NCI-H1694 (cell line): ENCODE data around the gene MAGEB4.
A peak's percentile ranks its signal among the peaks of the same experiment; 100 is the strongest.
"Not testable (repeated sequence)": the region's sequence is repeated elsewhere in the genome, so short reads cannot be mapped to it uniquely, and the experiment has no call there.

Experiments used
- DNase-seq: peaks from one replicate; lab custom pipeline; 2025; lab: John Stamatoyannopoulos, UW

Gene MAGEB4, protein sequence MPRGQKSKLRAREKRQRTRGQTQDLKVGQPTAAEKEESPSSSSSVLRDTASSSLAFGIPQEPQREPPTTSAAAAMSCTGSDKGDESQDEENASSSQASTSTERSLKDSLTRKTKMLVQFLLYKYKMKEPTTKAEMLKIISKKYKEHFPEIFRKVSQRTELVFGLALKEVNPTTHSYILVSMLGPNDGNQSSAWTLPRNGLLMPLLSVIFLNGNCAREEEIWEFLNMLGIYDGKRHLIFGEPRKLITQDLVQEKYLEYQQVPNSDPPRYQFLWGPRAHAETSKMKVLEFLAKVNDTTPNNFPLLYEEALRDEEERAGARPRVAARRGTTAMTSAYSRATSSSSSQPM

DNA sequence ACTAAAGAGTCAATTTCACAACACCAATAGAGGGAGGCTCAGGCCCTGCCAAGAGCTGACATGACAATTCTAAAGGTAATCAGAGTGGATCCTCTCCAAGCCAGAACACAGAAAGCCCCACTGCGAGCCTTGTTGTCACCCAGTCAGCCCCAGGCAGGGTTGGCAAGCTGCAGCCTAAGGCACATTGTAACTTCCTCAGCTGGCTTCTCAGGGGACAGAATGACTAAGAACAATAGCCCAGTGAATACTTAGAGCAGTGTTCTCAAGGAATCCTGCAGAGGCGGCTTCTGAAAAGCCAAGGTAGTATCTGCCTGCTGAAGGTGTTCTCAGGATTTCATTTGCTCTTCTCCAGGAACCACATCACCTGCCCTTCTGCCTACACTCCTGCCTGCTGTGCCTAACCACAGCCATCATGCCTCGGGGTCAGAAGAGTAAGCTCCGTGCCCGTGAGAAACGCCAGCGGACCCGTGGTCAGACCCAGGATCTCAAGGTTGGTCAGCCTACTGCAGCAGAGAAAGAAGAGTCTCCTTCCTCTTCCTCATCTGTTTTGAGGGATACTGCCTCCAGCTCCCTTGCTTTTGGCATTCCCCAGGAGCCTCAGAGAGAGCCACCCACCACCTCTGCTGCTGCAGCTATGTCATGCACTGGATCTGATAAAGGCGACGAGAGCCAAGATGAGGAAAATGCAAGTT lies at the start of gene MAGEB4:
Gene MAGEB4 (plus strand): TSS at position 277 of the 692 bp plus-strand sequence. CDS start 136 bp downstream, at position 413.
- DNase-seq = no peak

DNA sequence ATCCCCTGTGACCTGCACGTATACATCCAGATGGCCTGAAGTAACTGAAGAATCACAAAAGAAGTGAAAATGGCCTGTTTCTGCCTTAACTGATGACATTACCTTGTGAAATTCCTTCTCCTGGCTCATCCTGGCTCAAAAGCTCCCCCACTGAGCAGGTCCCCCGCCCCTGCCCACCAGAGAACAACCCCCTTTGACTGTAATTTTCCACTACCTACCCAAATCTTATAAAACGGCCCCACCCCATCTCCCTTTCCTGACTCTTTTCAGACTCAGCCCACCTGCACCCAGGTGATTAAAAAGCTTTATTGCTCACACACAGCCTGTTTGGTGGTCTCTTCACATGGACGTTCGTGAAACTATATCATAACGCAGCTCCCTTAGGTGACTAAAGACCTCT lies 47.9 kb upstream of the MAGEB4 start:
- not testable (repeated sequence) for DNase-seq

DNA sequence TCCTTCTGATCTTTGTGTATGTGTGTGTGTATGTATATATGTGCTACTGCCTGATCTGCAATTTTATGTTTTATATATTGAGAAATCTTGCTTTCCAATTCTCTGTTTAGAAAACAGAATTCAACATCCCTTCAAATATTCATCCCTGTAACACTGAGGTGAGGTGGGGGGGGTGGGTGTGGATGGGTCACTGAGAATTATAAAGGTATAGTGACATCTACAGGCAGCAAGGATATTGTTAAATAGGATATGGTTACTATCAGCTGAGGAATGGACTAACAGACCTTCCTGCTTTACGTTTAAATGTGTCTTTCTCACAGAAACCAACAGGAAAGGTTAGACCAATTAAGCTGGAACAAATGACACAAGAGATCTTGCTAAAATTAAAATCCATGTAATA lies 45.5 kb upstream of the MAGEB4 start:
- no peak for DNase-seq

DNA sequence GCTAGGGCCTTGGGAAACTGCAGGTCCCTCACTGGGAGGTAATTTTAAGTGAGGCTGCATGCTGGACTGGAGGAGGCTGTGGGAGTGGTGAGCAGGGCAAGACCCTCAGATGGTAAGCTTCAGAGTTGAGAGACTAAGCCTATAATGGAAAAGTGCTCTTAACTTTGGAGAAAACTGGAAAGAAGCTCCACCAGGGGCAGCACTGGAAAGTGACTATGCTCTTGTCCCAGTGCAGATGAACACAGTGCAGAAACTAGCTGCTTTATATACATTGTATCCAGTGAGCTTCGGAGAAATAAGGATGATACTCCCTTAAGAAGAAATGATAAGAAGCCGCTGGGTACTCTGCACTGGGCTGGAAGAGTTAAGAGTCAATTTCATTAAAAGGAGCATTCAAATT lies 29.6 kb upstream of the MAGEB4 start:
- DNase-seq = no peak

DNA sequence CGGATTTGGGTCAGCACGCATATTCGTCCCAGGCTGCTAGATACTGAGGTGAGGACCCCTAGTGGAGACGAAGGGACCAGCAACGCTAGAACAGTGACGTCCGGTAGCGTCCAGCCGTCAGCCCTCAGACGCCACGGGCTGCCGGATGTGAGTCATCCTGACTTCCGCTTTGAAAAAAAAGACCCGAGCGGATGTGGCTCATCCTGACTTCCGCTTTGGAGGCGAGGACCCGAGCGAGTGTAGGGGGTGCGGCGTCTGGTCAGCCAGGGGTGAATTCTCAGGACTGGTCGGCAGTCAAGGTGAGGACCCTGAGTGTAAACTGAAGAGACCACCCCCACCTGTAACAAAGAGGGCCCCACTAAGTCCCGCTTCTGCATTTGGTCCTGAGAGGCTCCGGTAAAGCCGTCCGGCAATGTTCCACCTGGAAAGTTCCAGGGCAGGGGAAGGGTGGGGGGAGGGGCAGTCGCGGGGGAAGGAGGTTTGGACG lies 26.4 kb upstream of the MAGEB4 start, which contains the start of gene MAGEB2:
Gene MAGEB2 (plus strand): TSS at position 207 of the 487 bp plus-strand sequence. CDS start 3,018 bp downstream, outside the sequence.
- DNase-seq = no peak

DNA sequence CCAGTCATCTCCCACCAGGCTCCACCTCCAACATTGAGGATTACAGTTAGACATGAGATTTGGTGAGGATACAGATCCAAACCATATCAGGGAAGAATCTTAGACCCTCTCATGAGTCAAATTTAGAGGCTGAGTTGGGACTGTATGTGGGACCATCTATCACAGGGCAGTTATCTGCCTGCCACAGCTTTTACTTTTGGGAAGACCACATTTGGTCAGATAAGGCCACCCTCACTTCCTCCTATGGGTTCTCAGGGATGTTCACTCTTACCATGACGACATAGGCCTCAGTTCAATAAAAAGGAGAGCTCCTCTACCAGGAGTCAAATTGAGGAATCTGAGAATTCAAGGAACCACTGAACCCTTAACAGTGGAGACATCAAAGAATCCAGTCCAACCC lies 24.3 kb upstream of the MAGEB4 start:
- no peak for DNase-seq

DNA sequence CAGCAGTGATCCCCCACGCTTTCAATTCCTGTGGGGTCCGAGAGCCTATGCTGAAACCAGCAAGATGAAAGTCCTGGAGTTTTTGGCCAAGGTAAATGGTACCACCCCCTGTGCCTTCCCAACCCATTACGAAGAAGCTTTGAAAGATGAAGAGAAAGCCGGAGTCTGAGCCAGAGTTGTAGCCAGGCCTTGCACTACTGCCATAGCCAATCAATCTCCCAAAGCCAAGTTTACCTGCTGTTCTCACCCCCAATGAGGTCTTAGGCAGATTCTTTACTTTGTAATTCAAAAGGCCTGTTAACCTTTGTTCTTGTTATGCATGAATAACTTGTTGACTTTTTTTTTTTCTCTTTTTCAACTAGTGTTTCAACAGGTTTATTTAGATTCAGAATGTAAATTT lies 22.4 kb upstream of the MAGEB4 start:
- no peak for DNase-seq

DNA sequence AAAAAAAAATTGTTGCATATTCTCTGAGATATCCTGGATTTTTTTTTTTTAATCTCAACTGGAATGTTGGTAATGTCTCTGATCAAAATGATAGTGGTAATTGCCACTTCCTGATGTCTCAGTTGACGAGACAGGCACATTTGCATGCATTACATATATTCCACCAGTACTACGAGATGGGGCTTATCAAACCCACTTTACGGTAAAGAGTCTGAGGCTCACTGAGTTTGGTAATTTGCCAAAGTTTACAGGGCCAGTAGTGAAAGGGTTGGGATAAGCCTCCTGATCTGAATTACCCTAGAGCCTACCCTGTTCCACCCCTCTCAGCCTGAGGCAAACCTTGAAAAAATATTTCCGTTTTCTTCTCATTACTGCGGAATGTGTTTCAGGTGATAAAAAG lies 21.1 kb upstream of the MAGEB4 start:
- no peak for DNase-seq

DNA sequence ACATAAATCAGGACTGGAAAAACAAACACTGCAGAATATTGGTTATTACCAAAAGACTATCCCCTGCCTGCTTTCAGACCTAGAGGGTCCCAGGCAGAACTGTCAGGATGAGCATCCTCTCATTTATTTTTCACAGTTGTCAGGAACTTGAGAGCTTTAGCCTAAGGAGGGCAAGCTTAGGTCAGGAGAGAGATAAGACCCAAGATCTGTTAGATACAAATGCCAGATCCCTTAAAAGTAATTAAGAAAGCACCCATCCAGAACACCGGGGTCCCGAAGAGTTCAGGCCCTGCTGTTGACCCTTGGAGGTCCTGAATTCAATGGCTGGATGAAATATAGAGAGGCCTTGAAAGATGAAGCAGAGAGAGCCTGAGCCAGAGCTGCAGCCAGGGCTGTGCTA lies 17.3 kb upstream of the MAGEB4 start:
- DNase-seq = no peak

DNA sequence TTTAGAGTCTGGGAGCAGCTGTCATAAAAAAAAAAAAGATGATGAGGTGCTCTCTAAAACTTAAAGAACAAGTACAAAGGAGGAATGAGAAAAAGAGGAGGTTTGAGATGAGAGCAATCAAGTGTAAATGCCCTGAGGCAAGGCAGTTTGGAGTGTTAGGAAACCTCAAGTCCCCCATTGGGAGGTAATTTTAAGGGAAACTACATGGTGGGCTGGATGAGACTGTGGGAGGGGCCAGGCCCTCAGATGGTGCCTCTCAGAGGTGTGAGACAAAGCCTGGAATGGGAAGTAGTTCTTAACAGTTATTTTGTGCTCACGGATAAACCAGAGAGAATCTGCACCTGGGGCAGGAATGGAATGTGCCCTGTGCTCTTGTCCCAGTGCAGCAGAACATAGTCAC lies 13.3 kb upstream of the MAGEB4 start:
- DNase-seq = no peak

DNA sequence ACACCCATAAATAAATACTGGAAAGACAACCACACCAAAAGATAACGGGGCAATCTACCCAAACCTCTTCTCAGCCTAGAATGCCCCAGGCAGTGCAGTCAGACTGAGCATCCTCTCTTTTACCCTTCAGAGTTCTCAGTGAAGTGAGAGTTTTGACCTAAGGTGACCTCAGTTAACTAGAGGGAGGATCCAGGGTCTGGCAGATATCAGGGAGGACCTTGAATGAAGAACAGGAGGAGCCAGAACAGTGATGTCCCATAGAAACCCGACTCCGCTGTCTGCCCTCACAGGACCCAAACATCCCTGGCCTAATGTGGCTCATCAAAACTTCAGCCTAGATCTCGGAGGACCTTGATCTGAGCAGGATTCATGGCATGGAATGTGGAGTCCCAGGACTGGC lies 11.4 kb upstream of the MAGEB4 start, which contains the start of gene MAGEB3:
Gene MAGEB3 (plus strand): TSS at position 263 of the 400 bp plus-strand sequence. CDS start 5,268 bp downstream, outside the sequence.
- no peak for DNase-seq

DNA sequence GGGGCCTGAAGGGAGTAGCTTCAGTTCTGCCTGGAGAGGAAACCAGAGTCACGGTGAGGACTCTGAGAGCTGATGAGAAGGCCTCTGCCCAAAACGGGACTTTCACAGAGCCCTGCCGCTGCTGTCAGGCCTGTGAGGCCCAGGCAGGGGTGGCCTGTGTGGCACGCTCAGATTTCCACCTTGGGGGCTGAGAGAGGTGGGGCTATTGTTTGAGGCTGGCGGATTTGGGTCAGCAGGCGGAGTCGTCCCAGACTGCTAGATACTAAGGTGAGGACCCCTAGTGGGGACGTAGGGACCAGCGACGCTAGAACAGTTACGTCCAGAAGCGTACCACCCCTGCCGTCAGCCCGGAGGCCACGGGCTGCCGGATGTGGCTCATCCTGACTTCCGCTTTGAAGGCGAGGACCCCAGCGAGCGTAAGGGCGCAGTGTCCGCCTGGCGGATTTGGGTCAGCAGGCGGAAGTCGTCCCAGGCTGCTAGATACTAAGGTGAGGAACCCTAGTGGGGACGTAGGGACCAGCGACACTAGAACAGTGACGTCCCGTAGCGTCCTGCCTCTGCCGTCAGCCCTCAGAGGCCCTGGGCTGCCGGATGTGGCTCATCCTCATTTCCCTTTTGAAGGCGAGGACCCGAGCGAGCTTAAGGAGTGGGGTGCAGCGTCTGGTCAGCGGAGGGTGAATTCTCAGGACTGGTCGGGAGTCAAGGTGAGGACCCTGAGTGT lies 5.1 kb downstream of the MAGEB4 start, which contains the start of gene MAGEB1:
Gene MAGEB1 (plus strand): TSS at position 378 of the 721 bp plus-strand sequence. CDS start 3,348 bp downstream, outside the sequence.
- peak; percentile 14 for DNase-seq

DNA sequence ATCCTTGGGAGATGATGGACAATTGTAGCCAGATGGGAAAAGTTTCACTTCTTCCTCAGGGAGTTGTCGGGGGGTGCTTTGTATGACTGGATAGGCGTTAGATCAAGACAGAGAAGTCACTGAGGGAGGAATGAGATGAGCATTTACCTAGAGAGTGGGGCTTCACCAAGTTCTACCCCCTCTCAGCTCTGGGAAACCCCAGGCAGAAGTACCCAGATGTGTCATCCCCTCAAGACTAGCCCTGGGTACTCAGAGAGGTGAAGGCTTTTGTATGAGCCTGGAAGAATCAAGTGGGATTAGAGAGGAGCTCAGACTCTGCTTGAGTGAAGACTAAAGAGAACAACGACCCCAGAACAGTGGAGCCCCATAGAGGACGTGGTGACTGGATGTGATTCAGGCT lies 7.1 kb downstream of the MAGEB4 start:
- no peak for DNase-seq

DNA sequence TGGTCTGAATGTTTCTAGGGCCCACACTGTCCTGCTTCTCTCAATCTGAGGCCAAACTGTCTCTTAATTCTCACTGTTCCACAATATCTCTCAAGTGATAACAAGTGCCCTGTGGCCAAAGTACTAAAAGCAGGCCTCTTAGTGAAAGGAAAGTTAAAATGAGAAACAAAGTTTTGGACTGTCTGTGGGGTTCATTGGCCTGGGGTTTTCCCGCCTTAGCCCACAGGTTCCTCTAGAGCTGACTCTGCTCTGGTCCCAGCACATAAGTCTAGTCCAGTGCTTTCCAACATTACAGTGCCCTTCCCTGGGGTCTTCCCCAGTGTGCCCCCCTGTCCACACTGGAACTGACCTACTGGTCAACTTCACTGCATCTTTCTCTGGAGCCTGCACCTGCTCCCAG lies 11.5 kb downstream of the MAGEB4 start:
- DNase-seq = no peak

DNA sequence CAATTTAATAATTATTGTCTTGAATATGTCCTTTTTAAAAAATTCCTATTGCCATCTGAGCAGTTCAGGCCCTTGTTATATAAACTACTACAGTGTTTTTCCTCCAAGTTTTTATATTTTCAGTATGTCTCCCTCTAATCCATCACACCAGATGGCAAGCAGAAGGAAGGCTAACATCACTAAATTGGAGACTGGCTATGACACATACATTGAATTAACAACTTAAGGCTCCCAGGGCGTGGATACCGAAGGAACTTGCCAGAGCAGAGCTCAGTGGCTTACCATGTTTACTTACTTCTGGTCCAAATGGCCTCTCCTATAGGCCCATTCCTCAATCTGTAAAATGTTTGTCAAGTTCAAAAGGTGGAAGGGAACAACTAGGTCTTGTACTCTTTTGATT lies 18.1 kb downstream of the MAGEB4 start:
- no peak for DNase-seq

DNA sequence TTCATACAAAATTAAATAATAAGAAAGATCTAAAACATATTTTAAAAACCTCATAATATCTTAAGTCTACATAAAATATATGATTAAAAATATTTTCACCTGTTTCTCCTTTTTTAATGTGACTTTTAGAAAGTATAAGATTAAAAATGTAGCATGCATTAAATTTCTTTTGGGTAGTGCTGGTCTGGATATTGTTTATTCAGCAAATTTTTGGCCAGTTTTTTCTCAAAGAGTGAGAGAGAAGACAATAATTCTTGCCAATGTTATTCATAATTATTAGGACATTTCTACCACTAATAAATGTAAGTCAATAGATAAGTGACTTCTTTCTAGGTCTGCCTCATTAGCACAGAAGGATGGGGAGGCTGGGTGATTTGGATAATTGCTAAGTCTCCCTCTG lies 19.2 kb downstream of the MAGEB4 start:
- DNase-seq = no peak

DNA sequence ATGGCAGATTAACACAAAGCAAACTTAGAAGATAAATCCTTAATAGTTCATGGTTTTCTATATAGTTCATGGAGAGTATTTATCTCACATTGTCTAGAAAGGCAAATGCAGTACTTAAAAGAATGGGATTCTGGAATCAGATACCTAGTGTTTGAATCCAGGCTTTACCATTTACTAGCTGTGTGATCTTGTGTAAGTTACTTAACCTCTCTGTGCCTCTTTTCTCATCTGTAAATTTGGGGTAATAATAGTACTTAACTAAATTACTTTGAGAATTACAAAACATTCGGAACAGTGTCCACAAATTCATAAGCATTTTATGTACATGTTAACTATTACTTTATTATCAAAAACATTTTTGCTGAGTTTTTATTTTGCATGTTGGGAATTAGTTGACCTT lies 21.0 kb downstream of the MAGEB4 start:
- no peak for DNase-seq

DNA sequence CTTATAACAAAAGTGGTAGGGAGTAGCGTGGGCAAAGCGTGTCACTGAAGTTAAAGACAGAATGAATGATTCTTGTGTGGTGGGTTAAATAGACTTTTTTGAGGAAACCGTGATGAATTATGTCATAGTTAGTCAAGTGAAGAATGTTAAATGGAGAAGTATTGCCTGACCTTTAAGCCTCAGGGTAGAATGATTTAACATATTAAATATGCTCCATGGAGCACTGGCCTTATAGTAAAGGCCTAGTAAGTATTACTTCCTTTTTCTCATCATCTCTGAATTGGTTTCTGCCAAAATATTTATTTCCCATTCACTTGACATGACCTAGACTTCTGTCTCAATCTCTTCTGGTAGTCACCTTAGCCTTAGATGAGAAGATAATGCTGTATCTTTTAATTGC lies 28.8 kb downstream of the MAGEB4 start:
- DNase-seq = no peak

DNA sequence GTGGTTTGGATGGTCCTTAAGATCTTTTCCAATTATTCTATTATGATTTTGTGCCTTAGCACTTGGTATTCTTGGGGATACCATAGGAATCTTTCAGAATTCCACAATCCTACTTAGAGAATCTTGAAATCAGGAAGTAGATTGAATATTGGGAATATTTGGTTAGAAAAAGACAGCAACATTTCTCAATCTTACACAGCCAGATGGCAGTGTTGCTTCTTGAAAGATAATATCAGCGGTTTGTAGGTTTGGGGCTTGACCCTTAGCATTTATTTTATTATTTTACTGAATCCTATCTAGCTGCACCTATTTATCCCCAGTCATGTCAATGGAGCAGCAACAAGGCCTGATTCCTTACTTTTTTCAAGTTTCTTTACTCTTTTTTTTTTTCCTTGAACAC lies 33.7 kb downstream of the MAGEB4 start:
- no peak for DNase-seq

DNA sequence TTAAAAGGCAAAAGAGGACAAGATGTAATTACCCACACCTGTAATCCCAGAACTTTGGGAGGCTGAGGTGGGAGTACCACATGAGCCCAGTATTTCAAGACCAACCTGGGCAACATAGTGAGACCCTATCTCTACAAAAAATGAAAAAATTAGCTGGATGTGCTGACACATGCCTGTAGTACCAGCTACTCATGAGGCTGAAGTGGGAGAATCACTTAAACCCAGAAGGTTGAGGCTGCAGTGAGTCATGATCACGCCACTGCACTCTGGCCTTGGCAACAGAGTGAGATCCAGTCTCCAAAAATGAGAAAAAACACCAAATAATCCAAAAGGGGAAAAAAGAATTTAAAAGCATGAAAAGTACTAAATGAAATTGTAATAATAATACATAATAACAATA lies 36.6 kb downstream of the MAGEB4 start:
- DNase-seq = no peak

DNA sequence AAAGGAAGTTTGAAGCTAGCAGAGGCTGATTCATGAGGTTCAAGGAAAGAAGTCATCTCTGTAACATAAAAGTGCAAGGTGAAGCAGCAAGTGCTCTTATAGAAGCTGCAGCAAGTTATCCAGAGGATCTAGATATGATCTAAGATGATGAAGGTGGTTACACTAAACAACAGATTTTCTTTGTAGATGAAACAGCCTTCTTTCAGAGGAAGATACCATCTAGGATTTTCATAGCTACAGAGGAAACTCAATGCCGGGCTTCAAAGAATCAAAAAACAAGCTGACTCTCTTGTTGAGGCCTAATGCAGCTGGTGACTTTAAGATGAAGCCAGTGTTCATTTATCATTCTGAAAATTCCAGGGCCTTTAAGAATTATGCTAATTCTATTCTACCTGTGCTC lies 38.6 kb downstream of the MAGEB4 start:
- no peak for DNase-seq

DNA sequence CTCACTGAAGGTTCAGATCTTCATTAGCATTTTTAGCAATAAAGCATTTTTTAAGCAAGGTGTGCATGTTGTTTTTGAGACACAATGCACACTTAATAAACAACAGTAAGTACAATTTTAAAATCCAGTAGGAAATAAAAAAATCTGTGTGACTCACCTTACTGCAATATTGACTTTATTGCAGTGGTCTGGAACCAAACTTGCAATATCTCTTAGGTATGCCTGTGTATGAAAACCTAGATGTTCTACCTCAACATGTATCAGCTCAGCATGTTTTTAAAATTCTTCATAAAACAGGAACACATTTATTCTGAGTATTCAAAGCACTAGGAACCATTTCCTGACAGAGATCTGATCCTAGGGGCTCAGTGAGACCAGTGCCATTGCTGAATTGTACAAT lies 40.7 kb downstream of the MAGEB4 start:
- no peak for DNase-seq
